ENCODE results near the gene KMT2E. TPM values are rescaled to one million over a fixed set of nuclear protein-coding genes. Genes with fewer than 3 reads are reported as not detected.

The KMT2E gene
- total RNA-seq, 1 experiment from 2014 or later: 68.1 TPM

DNA sequence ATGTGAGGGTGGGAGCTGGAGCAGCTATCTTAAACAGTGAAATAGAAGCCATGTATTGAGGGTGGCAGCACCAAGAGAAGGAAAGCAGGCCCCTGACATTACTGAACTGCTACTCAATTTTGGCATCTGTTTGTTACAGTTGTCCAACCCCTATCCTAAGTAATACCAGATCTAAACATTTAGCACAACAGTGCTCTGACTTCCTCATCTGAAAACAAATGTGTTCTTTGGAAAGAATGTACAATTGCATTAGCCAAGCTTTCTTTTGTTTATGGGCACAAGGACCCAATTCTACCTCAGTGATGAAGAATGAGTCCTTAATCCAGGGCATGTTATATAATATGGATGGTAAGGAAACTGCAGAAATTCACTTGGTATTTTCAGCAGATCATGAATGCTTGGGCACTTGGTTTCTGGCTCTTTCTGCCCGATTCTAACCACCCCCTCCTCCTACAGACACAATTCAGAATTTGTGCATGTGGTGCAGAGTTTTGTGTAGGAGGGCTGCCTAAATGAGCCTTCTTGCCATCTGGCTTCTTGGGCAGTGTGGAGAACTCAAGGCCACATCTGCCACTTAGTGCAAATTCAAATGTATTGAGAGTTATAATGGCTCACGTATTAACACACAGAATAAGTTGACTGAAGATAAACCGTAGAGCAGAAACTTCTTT is 36.9 kb upstream of the KMT2E start:
- Histone ChIP-seq H3K36me3 (ENCODE audit: low read depth) (no peaks in the 10 kb centered on the region), H3K27ac (no peak overlapping the region), H3K79me2 (ENCODE audit: low read depth) (peaks cover 4% of the 10 kb centered on the region), H3K4me3 (no peak overlapping the region), H3K4me1 (replicated peaks; ENCODE audit: insufficient read depth) (no peaks in the 10 kb centered on the region), H4K20me1 (ENCODE audit: insufficient read depth) (peaks cover 4% of the 10 kb centered on the region; the same call in 1 of the 2 replicates), H3F3A (ENCODE audit: insufficient read depth, low read depth) (peaks cover 5% of the 10 kb centered on the region; the same call in 1 of the 2 replicates), H3K9me3 (ENCODE audit: insufficient read depth, low read depth) (no peaks in the 10 kb centered on the region), H2AFZ (no peak overlapping the region), H3K9me2 (ENCODE audit: insufficient read depth) (no peaks in the 10 kb centered on the region), H3K4me2 (no peak overlapping the region), H3K27me3 (ENCODE audit: insufficient read depth, low read depth) (no peaks in the 10 kb centered on the region)
- POLR2A ChIA-PET (ENCODE audit: unreplicated experiment): no interaction called here
- DNase-seq: no peak
- BruUV-seq (replicated peaks): no TSS peak
- TF ChIP-seq EZH2 (IDR thresholded peaks at IDR 0.05; ENCODE audit: low read depth): no peak
- TF ChIP-seq, protein P1, sequence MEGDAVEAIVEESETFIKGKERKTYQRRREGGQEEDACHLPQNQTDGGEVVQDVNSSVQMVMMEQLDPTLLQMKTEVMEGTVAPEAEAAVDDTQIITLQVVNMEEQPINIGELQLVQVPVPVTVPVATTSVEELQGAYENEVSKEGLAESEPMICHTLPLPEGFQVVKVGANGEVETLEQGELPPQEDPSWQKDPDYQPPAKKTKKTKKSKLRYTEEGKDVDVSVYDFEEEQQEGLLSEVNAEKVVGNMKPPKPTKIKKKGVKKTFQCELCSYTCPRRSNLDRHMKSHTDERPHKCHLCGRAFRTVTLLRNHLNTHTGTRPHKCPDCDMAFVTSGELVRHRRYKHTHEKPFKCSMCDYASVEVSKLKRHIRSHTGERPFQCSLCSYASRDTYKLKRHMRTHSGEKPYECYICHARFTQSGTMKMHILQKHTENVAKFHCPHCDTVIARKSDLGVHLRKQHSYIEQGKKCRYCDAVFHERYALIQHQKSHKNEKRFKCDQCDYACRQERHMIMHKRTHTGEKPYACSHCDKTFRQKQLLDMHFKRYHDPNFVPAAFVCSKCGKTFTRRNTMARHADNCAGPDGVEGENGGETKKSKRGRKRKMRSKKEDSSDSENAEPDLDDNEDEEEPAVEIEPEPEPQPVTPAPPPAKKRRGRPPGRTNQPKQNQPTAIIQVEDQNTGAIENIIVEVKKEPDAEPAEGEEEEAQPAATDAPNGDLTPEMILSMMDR (conservative IDR thresholded peaks at IDR 0.05): no peak
- CTCF ChIA-PET: interaction anchor here (0.6 kb wide), 2 partner anchors 24 to 47 kb away, joined by 3 read pairs; no protein-coding TSS in a partner anchor
- intact Hi-C loops (cut with micrococcal nuclease; ENCODE audit: unreplicated experiment): no loop called here

DNA sequence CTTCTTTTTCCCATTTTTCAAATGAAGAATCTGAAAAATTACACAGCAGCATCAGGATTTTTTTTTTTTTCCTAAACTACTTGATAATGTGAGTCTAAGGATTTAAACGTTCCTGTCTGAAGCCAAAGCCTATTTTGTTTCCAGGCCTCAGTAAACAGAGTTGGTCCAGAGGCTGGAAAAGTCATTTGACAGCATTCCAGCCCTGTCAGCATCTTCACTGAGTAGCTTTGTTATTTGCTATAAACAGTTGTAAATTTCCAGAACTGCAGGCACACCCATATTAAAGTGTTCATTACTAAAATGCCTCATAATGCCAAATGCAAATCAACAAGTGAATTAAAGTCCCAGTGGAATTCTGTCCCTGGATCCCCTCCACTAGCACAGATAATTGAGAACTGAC is 35.5 kb upstream of the KMT2E start:
- H3K27ac ChIP-seq: no peak overlapping the region
- no peak overlapping the region for H3K4me2 ChIP-seq
- no peak overlapping the region for H2AFZ ChIP-seq
- H4K20me1 ChIP-seq (ENCODE audit: insufficient read depth): peaks cover 6% of the 10 kb centered on the region; the same call in 1 of the 2 replicates
- peaks cover 13% of the 10 kb centered on the region for H3F3A ChIP-seq (ENCODE audit: insufficient read depth, low read depth)
- TF ChIP-seq, protein P1 (conservative IDR thresholded peaks at IDR 0.05): no peak
- no peak for TF ChIP-seq EZH2 (IDR thresholded peaks at IDR 0.05; ENCODE audit: low read depth)
- H3K4me3 ChIP-seq: no peak overlapping the region
- H3K9me2 ChIP-seq (ENCODE audit: insufficient read depth): no peaks in the 10 kb centered on the region
- ChIA-PET CTCF (interaction anchor here (0.6 kb wide), 1 partner anchor 296 kb away, joined by 4 read pairs; no protein-coding TSS in a partner anchor), POLR2A (ENCODE audit: unreplicated experiment) (no interaction called here)
- no peak for DNase-seq
- peaks cover 18% of the 10 kb centered on the region for H3K79me2 ChIP-seq (ENCODE audit: low read depth)
- no peaks in the 10 kb centered on the region for H3K36me3 ChIP-seq (ENCODE audit: low read depth)
- H3K9me3 ChIP-seq (ENCODE audit: insufficient read depth, low read depth): no peaks in the 10 kb centered on the region
- H3K4me1 ChIP-seq (replicated peaks; ENCODE audit: insufficient read depth): peaks cover 11% of the 10 kb centered on the region; the same call in 1 of the 2 replicates
- BruUV-seq (replicated peaks): no TSS peak
- no peaks in the 10 kb centered on the region for H3K27me3 ChIP-seq (ENCODE audit: insufficient read depth, low read depth)
- intact Hi-C loops (cut with micrococcal nuclease; ENCODE audit: unreplicated experiment): no loop called here

DNA sequence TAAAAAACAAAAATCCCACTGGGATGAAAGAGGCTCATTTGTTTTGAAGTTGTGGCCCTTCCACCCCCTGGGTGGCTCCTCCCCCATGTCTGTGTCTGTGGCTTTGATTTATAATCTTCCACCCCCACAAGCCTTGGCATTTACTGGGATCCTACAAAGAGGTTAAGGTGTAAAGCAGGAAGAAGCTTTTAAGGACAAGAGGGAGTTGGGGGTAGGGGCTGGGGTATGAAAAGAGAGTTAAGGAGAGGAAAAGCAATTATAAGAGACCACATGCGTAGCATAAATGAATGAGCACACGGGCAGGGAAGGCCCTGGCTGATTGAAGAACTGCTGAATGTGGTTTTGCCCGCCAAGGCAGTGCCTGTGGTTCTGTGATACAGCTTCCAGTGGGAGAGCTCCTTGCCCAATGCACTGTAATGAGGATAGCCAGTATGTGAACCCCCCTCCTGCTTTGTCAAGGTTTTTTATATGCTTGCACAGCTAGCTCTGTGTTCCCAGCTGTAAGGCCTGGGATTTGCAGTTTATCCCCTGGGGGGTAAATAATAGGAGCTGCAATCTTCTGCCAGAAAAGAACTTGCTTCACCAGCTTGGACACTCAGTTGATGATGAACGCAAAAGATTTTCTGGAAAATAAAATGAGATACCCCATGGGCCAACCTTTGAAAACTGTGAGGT is 34.7 kb upstream of the KMT2E start:
- H3F3A ChIP-seq (ENCODE audit: insufficient read depth, low read depth): peaks cover 17% of the 10 kb centered on the region
- peaks cover 19% of the 10 kb centered on the region for H3K79me2 ChIP-seq (ENCODE audit: low read depth)
- no peak overlapping the region for H3K27ac ChIP-seq
- no peak for DNase-seq
- POLR2A ChIA-PET (ENCODE audit: unreplicated experiment): interaction anchor here (0.6 kb wide), 1 partner anchor 1855 kb away, joined by 6 read pairs; no protein-coding TSS in a partner anchor
- no peak overlapping the region for H2AFZ ChIP-seq
- TF ChIP-seq EZH2 (IDR thresholded peaks at IDR 0.05; ENCODE audit: low read depth): no peak
- TF ChIP-seq, protein P1 (conservative IDR thresholded peaks at IDR 0.05): no peak
- intact Hi-C loops (cut with micrococcal nuclease; ENCODE audit: unreplicated experiment): no loop called here
- H3K9me2 ChIP-seq (ENCODE audit: insufficient read depth): no peaks in the 10 kb centered on the region
- H3K36me3 ChIP-seq (ENCODE audit: low read depth): no peaks in the 10 kb centered on the region
- H3K27me3 ChIP-seq (ENCODE audit: insufficient read depth, low read depth): no peaks in the 10 kb centered on the region
- no peaks in the 10 kb centered on the region for H3K9me3 ChIP-seq (ENCODE audit: insufficient read depth, low read depth)
- peaks cover 6% of the 10 kb centered on the region for H4K20me1 ChIP-seq (ENCODE audit: insufficient read depth)
- H3K4me2 ChIP-seq: no peak overlapping the region
- CTCF ChIA-PET: no interaction called here
- no TSS peak for BruUV-seq (replicated peaks)
- no peak overlapping the region for H3K4me3 ChIP-seq
- H3K4me1 ChIP-seq (replicated peaks; ENCODE audit: insufficient read depth): peaks cover 12% of the 10 kb centered on the region

Data from PC-9 (cell line).